T-cell (primary cell): ENCODE data around the gene LPIN1. TPM values are rescaled to one million over a fixed set of nuclear protein-coding genes. Genes with fewer than 3 reads are reported as not detected.
A peak's percentile ranks its signal among the peaks of the same experiment; 100 is the strongest.

Experiments
- ATAC-seq, 4 experiments: fragments of 200-7000 bp in 3 of 4; fragments of 150-1000 bp in 1 of 4; cut with Tn5 transposase; replicated peaks in 1 of 4; 1 replicate in 3 of 4; 2 replicates in 1 of 4; pipeline ENCODE4 v1.10.0; 2021; ENCODE audit warnings: moderate library complexity in 3 of 4, mild to moderate bottlenecking in 2 of 4, moderate number of reproducible peaks in 1 of 4
- CTCF ChIA-PET, 2 donors: fragments of 300-600 bp; sonication (Branson Sonifier 250); formaldehyde crosslinking; loops; one replicate each; lab custom pipeline; 2022; ENCODE audit warnings: antibody characterized with exemption in 2 of 2; lab: Charles Lee
- POLR2A ChIA-PET, 2 donors: fragments of 300-600 bp; sonication (Branson Sonifier 250); formaldehyde crosslinking; loops; one replicate each; lab custom pipeline; 2022; ENCODE audit warnings: antibody characterized with exemption in 2 of 2; lab: Charles Lee
- DNase-seq, 35 experiments: peaks; one replicate each; pipeline versions ENCODE4 v3.0.0 to v3.0.0-alpha.2; 2013 to 2023
- H3K27ac ChIP-seq: one replicate; pipeline ENCODE4 v1.5.1; 2013; ENCODE audit warnings: low read length
- H3K27me3 ChIP-seq, 2 experiments: replicated peaks in 1 of 2; 1 replicate in 1 of 2; 2 replicates in 1 of 2; pipeline versions ENCODE4 v1.6.1 to v1.7.0; 2013; ENCODE audit warnings: low read length in 1 of 2, mixed read lengths in 1 of 2; ENCODE audit not compliant: control insufficient read depth in 2 of 2, insufficient read depth in 2 of 2; ENCODE audit errors: extremely low read depth in 1 of 2
- H3K36me3 ChIP-seq, 2 donors: 1 replicate in 1 of 2; 2 replicates in 1 of 2; pipeline versions ENCODE4 v1.6.1 to v1.7.0; 2013; ENCODE audit warnings: low read length in 1 of 2; ENCODE audit not compliant: control insufficient read depth in 2 of 2, insufficient read depth in 1 of 2; ENCODE audit errors: extremely low read depth in 1 of 2
- H3K4me1 ChIP-seq, 2 experiments: 1 replicate in 1 of 2; 2 replicates in 1 of 2; pipeline versions ENCODE4 v1.6.1 to v1.7.0; 2013; ENCODE audit warnings: low read length in 2 of 2, mixed read lengths in 1 of 2; ENCODE audit not compliant: insufficient read depth in 2 of 2, control insufficient read depth in 1 of 2; ENCODE audit errors: extremely low read depth in 1 of 2
- H3K4me3 ChIP-seq, 2 donors: 1 replicate in 1 of 2; 2 replicates in 1 of 2; pipeline versions ENCODE4 v1.5.1 to v1.7.0; 2013; ENCODE audit warnings: mild to moderate bottlenecking in 2 of 2, low read length in 1 of 2, moderate library complexity in 1 of 2; ENCODE audit not compliant: control insufficient read depth in 1 of 2; ENCODE audit errors: extremely low read depth in 1 of 2
- H3K9me3 ChIP-seq: 2 replicates; pipeline ENCODE4 v1.7.0; 2013
- H3K27ac Mint-ChIP-seq, 2 donors: one replicate each; pipeline ENCODE4 v1.8.0; 2020 to 2021; ENCODE audit warnings: mild to moderate bottlenecking in 2 of 2, mixed read lengths in 2 of 2
- H3K27me3 Mint-ChIP-seq, 2 donors: one replicate each; pipeline ENCODE4 v1.8.0; 2021 to 2022; ENCODE audit warnings: mixed read lengths in 2 of 2
- H3K36me3 Mint-ChIP-seq: one replicate; pipeline ENCODE4 v1.8.0; 2021; ENCODE audit warnings: mixed read lengths
- H3K4me1 Mint-ChIP-seq, 3 donors: one replicate each; pipeline ENCODE4 v1.8.0; 2020 to 2022; ENCODE audit warnings: mixed read lengths in 3 of 3, mild to moderate bottlenecking in 1 of 3
- H3K4me3 Mint-ChIP-seq, 3 donors: one replicate each; pipeline ENCODE4 v1.8.0; 2020 to 2022; ENCODE audit warnings: mild to moderate bottlenecking in 3 of 3, mixed read lengths in 3 of 3, moderate library complexity in 3 of 3
- H3K9me3 Mint-ChIP-seq, 3 donors: one replicate each; pipeline ENCODE4 v1.8.0; 2020 to 2022; ENCODE audit warnings: mixed read lengths in 3 of 3
- WGBS: methylation state at CpG from one replicate; pipeline ENCODE4 v1.1.5; 2013; ENCODE audit warnings: missing lambda C conversion rate; ENCODE audit not compliant: insufficient coverage; 5-methylcytosine and 5-hydroxymethylcytosine counted together
- total RNA-seq, 35 experiments: library from RNA in 6 of 35; stranded (reverse) in 6 of 35; fragments of 120-200 nt in 1 of 35; gene quantifications; one replicate each; pipeline versions ENCODE4 v1.2.1 to v1.2.4 and lab custom pipeline; 2013 to 2026

The LPIN1 gene
- total RNA-seq, 5 donors from 2014 or later (not counting 1 experiment from before 2014, with no cell fraction given), result 67.1 to 102 (median 88.0) TPM

- WGBS, result 100% methylated on average over 2 of the region's 3 CpGs
- CTCF ChIA-PET, result interaction anchor here (0.6 to 2.9 kb wide), 8 partner anchors 885 to 1178 kb away, joined by 3 to 20 read pairs (median 6); no protein-coding TSS in a partner anchor
- Histone ChIP-seq H3K36me3 (peaks cover 9 to 28% of the 10 kb centered on the region in 2 donors), H3K27me3 (peaks cover 0 to 6% of the 10 kb centered on the region in 2 experiments), H3K9me3 (no peaks in the 10 kb centered on the region), H3K4me3 (no peak overlapping the region), H3K27ac (no peak overlapping the region), H3K4me1 (peaks cover 14 to 29% of the 10 kb centered on the region in 2 experiments)
- peak overlapping the region in 1 of 3 donors; percentile 80 for H3K4me3 Mint-ChIP-seq
- ATAC-seq (no peak), DNase-seq (no peak)
- H3K27ac Mint-ChIP-seq, result peak overlapping the region in 1 of 2 donors; percentile 85
- POLR2A ChIA-PET, result interaction anchor here (0.6 to 0.7 kb wide), 2 partner anchors 892 to 899 kb away, joined by 7 read pairs; no protein-coding TSS in a partner anchor
- peaks cover under 1% of the 10 kb centered on the region in 3 donors for H3K9me3 Mint-ChIP-seq
- H3K36me3 Mint-ChIP-seq, result peaks cover 24% of the 10 kb centered on the region
- peaks cover 39 to 55% (median 45%) of the 10 kb centered on the region in 3 donors for H3K4me1 Mint-ChIP-seq
- no peaks in the 10 kb centered on the region for H3K27me3 Mint-ChIP-seq
Observed at GRCh38 chr2:11828933-11829323, 82.5 kb downstream of the LPIN1 start.

- Histone ChIP-seq H3K27ac (no peak overlapping the region), H3K9me3 (no peaks in the 10 kb centered on the region), H3K36me3 (peaks cover 6 to 27% of the 10 kb centered on the region in 2 donors), H3K4me3 (peak overlapping the region; percentile 7 to 27), H3K27me3 (peaks cover 0 to 6% of the 10 kb centered on the region in 2 experiments), H3K4me1 (peaks cover 14 to 29% of the 10 kb centered on the region in 2 experiments)
- Mint-ChIP-seq H3K9me3 (peaks cover 5 to 6% (median 5%) of the 10 kb centered on the region in 3 donors), H3K27me3 (no peaks in the 10 kb centered on the region), H3K4me1 (peaks cover 39 to 57% (median 47%) of the 10 kb centered on the region in 3 donors), H3K27ac (peak overlapping the region; percentile 84 to 85), H3K4me3 (peak overlapping the region; percentile 74 to 80 (median 76)), H3K36me3 (peaks cover 20% of the 10 kb centered on the region)
- ChIA-PET POLR2A (interaction anchor here (0.6 to 0.7 kb wide), 2 partner anchors 892 to 898 kb away, joined by 7 read pairs; no protein-coding TSS in a partner anchor), CTCF (interaction anchor here (0.5 to 2.9 kb wide), 12 partner anchors 280 to 1180 kb away, joined by 3 to 20 read pairs (median 4); no protein-coding TSS in a partner anchor)
- DNase-seq, result peak; percentile 17 to 77 (median 58)
- ATAC-seq, result peak; percentile 22 to 43 (median 40)
- 17% methylated on average over 10 of the region's 11 CpGs for WGBS
Observed at GRCh38 chr2:11829324-11829946, 83.0 kb downstream of the LPIN1 start.

GRCh38 chr2:11829947-11830707 is 83.7 kb downstream of the LPIN1 start:
- WGBS, result 25% methylated on average over 9 of the region's 17 CpGs
- peak; percentile 74 to 88 (median 84) for ATAC-seq
- no peaks in the 10 kb centered on the region for H3K27me3 Mint-ChIP-seq
- Histone ChIP-seq H3K9me3 (no peaks in the 10 kb centered on the region), H3K36me3 (peaks cover 0 to 20% of the 10 kb centered on the region in 2 donors), H3K4me3 (peak overlapping the region; percentile 7 to 27), H3K4me1 (peaks cover 14 to 29% of the 10 kb centered on the region in 2 experiments), H3K27ac (no peak overlapping the region), H3K27me3 (peaks cover 0 to 6% of the 10 kb centered on the region in 2 experiments)
- H3K27ac Mint-ChIP-seq, result peak overlapping the region; percentile 84 to 85
- peaks cover 39 to 57% (median 47%) of the 10 kb centered on the region in 3 donors for H3K4me1 Mint-ChIP-seq
- H3K36me3 Mint-ChIP-seq, result peaks cover 16% of the 10 kb centered on the region
- H3K9me3 Mint-ChIP-seq, result peaks cover 10 to 11% (median 11%) of the 10 kb centered on the region in 3 donors
- H3K4me3 Mint-ChIP-seq, result peak overlapping the region; percentile 74 to 80 (median 76)
- CTCF ChIA-PET, result interaction anchor here (0.5 to 2.9 kb wide), 11 partner anchors 279 to 1180 kb away, joined by 3 to 20 read pairs (median 6); partner anchors contain the start of gene TRIB2 (in 1 of the 2)
- DNase-seq, result peak in 33 of 35 experiments; percentile 4 to 71 (median 25)
- POLR2A ChIA-PET, result no interaction called here

- Histone ChIP-seq H3K27ac (no peak overlapping the region), H3K4me3 (peak overlapping the region; percentile 7 to 27), H3K36me3 (peaks cover 0 to 16% of the 10 kb centered on the region in 2 donors), H3K27me3 (peaks cover 0 to 6% of the 10 kb centered on the region in 2 experiments), H3K9me3 (no peaks in the 10 kb centered on the region), H3K4me1 (peaks cover 14 to 29% of the 10 kb centered on the region in 2 experiments)
- ATAC-seq (no peak), DNase-seq (no peak)
- WGBS, result 100% methylated on average over 1 of the region's 7 CpGs
- CTCF ChIA-PET, result interaction anchor here (0.7 to 1.9 kb wide), 4 partner anchors 600 to 1179 kb away, joined by 3 to 6 read pairs (median 4); partner anchors contain the start of gene TRIB2 (in 1 of the 2)
- Mint-ChIP-seq H3K27ac (peak overlapping the region; percentile 84 to 85), H3K9me3 (peaks cover 10 to 11% (median 11%) of the 10 kb centered on the region in 3 donors), H3K4me3 (peak overlapping the region; percentile 74 to 80 (median 76)), H3K27me3 (no peaks in the 10 kb centered on the region), H3K36me3 (peaks cover 12% of the 10 kb centered on the region), H3K4me1 (peaks cover 39 to 57% (median 47%) of the 10 kb centered on the region in 3 donors)
- POLR2A ChIA-PET, result no interaction called here
Observed at GRCh38 chr2:11830708-11831301, 84.4 kb downstream of the LPIN1 start.

DNA sequence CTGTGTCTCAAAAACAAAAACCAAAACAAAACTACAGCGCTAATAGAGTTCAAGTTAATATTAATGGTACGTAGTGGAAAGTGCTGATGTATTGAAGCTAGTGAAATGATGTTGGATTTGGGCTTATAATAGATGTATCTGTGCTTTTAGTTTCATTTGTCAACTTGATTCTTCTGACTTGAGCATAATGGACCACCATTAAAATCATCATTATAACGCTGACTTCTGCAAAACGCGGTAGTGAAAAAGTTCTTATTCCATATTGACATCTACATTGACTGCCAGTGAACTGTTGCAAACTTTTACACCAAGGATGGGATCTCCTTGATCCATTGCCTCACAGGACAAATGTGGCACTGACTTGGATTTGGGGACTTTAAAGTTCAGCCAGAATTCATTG is 85.0 kb downstream of the LPIN1 start:
- ChIA-PET CTCF (interaction anchor here in 1 of 2 donors (1.9 kb wide), 1 partner anchor 1176 kb away, joined by 4 read pairs; no protein-coding TSS in a partner anchor), POLR2A (no interaction called here)
- Mint-ChIP-seq H3K4me1 (peaks cover 39 to 57% (median 47%) of the 10 kb centered on the region in 3 donors), H3K27me3 (no peaks in the 10 kb centered on the region), H3K27ac (no peak overlapping the region), H3K36me3 (peaks cover 11% of the 10 kb centered on the region), H3K9me3 (peaks cover 10 to 11% (median 11%) of the 10 kb centered on the region in 3 donors), H3K4me3 (peak overlapping the region in 1 of 3 donors; percentile 23)
- Histone ChIP-seq H3K9me3 (no peaks in the 10 kb centered on the region), H3K27me3 (peaks cover 0 to 6% of the 10 kb centered on the region in 2 experiments), H3K27ac (no peak overlapping the region), H3K4me1 (peaks cover 14 to 29% of the 10 kb centered on the region in 2 experiments), H3K36me3 (peaks cover 0 to 11% of the 10 kb centered on the region in 2 donors), H3K4me3 (no peak overlapping the region)
- DNase-seq (no peak), ATAC-seq (no peak)
- WGBS, result 95% methylated on average over 3 of the region's 5 CpGs
